ENCODE measurements around the gene ARHGAP10.

The ARHGAP10 gene

GRCh38 chr4:147749811-147750321 lies 18.0 kb downstream of the ARHGAP10 start:
- no peak overlapping the region for H3K4me2 ChIP-seq (ENCODE audit: insufficient read depth, low read length)
- no peaks in the 10 kb centered on the region for H3K36me3 ChIP-seq (ENCODE audit: insufficient read depth, low read length)
- no peaks in the 10 kb centered on the region for H3K9me3 ChIP-seq (ENCODE audit: insufficient read depth, low read length, severe bottlenecking)
- no peak overlapping the region for H2AFZ ChIP-seq (ENCODE audit: low read depth, low read length)
- DNase-seq (no peak), ATAC-seq (ENCODE audit: insufficient read depth, low read depth) (no peak)
- H3K4me1 ChIP-seq (ENCODE audit: insufficient read depth, low read length) = no peaks in the 10 kb centered on the region
- no peak overlapping the region for H3K9ac ChIP-seq (ENCODE audit: low read depth, low read length)
- no peaks in the 10 kb centered on the region for H4K20me1 ChIP-seq (ENCODE audit: insufficient read depth, low read length)
- no peaks in the 10 kb centered on the region for H3K27me3 ChIP-seq (ENCODE audit: insufficient read depth, low read length, poor library complexity)
- no peak for TF ChIP-seq CTCF (IDR thresholded peaks at IDR 0.05; ENCODE audit: borderline replicate concordance, extremely low read depth, low read length, poor library complexity, severe bottlenecking)
- TF ChIP-seq EZH2 (IDR thresholded peaks at IDR 0.05; ENCODE audit: borderline replicate concordance, low read depth, low read length, severe bottlenecking) = no peak
- H3K4me3 ChIP-seq (ENCODE audit: low read depth in 1 of 2, low read length in 2 of 2) = no peak overlapping the region
- H3K79me2 ChIP-seq (ENCODE audit: insufficient read depth, low read length) = no peaks in the 10 kb centered on the region
- H3K27ac ChIP-seq (ENCODE audit: low read length) = no peak overlapping the region

GRCh38 chr4:147753047-147753446 lies 21.2 kb downstream of the ARHGAP10 start:
- no peaks in the 10 kb centered on the region for H3K4me1 ChIP-seq (ENCODE audit: insufficient read depth, low read length)
- no peak overlapping the region for H3K4me2 ChIP-seq (ENCODE audit: insufficient read depth, low read length)
- no peaks in the 10 kb centered on the region for H3K79me2 ChIP-seq (ENCODE audit: insufficient read depth, low read length)
- ATAC-seq (ENCODE audit: insufficient read depth, low read depth) = no peak
- H3K36me3 ChIP-seq (ENCODE audit: insufficient read depth, low read length) = no peaks in the 10 kb centered on the region
- no peak for DNase-seq
- no peaks in the 10 kb centered on the region for H3K9me3 ChIP-seq (ENCODE audit: insufficient read depth, low read length, severe bottlenecking)
- H3K27ac ChIP-seq (ENCODE audit: low read length) = no peak overlapping the region
- H3K9ac ChIP-seq (ENCODE audit: low read depth, low read length) = no peak overlapping the region
- no peak overlapping the region for H2AFZ ChIP-seq (ENCODE audit: low read depth, low read length)
- TF ChIP-seq CTCF (IDR thresholded peaks at IDR 0.05; ENCODE audit: borderline replicate concordance, extremely low read depth, low read length, poor library complexity, severe bottlenecking) (no peak), EZH2 (IDR thresholded peaks at IDR 0.05; ENCODE audit: borderline replicate concordance, low read depth, low read length, severe bottlenecking) (no peak)
- H3K27me3 ChIP-seq (ENCODE audit: insufficient read depth, low read length, poor library complexity) = no peaks in the 10 kb centered on the region
- H3K4me3 ChIP-seq (ENCODE audit: low read depth in 1 of 2, low read length in 2 of 2) = no peak overlapping the region
- no peaks in the 10 kb centered on the region for H4K20me1 ChIP-seq (ENCODE audit: insufficient read depth, low read length)

GRCh38 chr4:147754037-147754445 lies 22.2 kb downstream of the ARHGAP10 start:
- no peaks in the 10 kb centered on the region for H3K79me2 ChIP-seq (ENCODE audit: insufficient read depth, low read length)
- no peak for DNase-seq
- no peak for TF ChIP-seq CTCF (IDR thresholded peaks at IDR 0.05; ENCODE audit: borderline replicate concordance, extremely low read depth, low read length, poor library complexity, severe bottlenecking)
- no peak for TF ChIP-seq EZH2 (IDR thresholded peaks at IDR 0.05; ENCODE audit: borderline replicate concordance, low read depth, low read length, severe bottlenecking)
- H3K4me1 ChIP-seq (ENCODE audit: insufficient read depth, low read length) = no peaks in the 10 kb centered on the region
- no peaks in the 10 kb centered on the region for H3K27me3 ChIP-seq (ENCODE audit: insufficient read depth, low read length, poor library complexity)
- ATAC-seq (ENCODE audit: insufficient read depth, low read depth) = no peak
- H3K4me2 ChIP-seq (ENCODE audit: insufficient read depth, low read length) = no peak overlapping the region
- H4K20me1 ChIP-seq (ENCODE audit: insufficient read depth, low read length) = no peaks in the 10 kb centered on the region
- no peaks in the 10 kb centered on the region for H3K9me3 ChIP-seq (ENCODE audit: insufficient read depth, low read length, severe bottlenecking)
- no peak overlapping the region for H3K27ac ChIP-seq (ENCODE audit: low read length)
- H3K9ac ChIP-seq (ENCODE audit: low read depth, low read length) = no peak overlapping the region
- H2AFZ ChIP-seq (ENCODE audit: low read depth, low read length) = no peak overlapping the region
- H3K4me3 ChIP-seq (ENCODE audit: low read depth in 1 of 2, low read length in 2 of 2) = no peak overlapping the region
- H3K36me3 ChIP-seq (ENCODE audit: insufficient read depth, low read length) = no peaks in the 10 kb centered on the region

All from DND-41 (cell line).